ENCODE results near the gene GALR1. TPM values are rescaled to one million over a fixed set of nuclear protein-coding genes. Genes with fewer than 3 reads are reported as not detected.

GALR1 gene, protein sequence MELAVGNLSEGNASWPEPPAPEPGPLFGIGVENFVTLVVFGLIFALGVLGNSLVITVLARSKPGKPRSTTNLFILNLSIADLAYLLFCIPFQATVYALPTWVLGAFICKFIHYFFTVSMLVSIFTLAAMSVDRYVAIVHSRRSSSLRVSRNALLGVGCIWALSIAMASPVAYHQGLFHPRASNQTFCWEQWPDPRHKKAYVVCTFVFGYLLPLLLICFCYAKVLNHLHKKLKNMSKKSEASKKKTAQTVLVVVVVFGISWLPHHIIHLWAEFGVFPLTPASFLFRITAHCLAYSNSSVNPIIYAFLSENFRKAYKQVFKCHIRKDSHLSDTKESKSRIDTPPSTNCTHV
- not detected for total RNA-seq

DNA sequence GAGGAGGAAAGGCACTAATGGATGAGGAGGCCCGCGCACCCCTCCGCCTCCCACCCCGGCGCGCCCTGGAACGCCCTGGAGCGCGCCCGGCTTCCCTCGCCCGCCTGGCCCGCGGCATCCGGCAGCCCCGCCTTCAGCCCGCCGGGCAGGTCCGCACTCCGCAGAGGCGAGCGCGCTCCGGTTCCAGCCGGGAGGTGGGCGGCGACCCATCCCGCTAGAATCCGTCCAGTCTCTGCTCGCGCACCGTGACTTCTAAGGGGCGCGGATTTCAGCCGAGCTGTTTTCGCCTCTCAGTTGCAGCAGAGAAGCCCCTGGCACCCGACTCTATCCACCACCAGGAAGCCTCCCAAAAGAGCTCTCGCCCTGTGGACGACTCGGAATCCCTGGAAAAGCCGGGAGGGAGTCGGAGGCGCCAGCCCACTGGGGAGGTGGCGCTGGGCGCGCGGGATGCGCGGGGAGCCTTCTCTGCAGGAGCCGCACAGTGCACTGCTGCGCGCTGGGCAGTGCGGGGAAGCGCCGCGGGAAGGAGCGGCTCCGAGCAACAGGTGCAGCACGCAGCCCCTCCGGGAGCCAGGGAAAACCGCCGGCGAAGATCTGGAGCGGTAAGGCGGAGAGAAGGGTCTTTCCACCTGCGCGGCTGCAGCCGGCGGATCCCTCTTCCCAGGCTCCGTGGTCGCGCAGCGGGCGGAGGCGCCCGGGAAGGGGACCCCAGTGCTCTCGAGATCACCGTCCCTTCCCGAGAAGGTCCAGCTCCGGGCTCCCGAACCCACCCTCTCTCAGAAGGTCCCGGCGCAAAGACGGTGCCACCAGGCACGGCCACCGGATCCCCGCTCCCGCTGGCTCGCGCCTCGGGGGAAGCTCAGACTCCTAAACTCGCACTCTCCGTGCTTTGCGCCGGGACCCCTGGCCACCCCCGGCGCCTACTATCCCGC, at the start of gene GALR1:
TSS of gene GALR1 (plus strand) at position 280 of the 932 bp plus-strand sequence. CDS start 701 bp downstream, outside the sequence.

Other genes with a start within 250 kb of the GALR1 start
- 100 to 1,000 TPM; 189 to 527 TPM for gene MBP, start 117.1 kb upstream of the GALR1 start, total RNA-seq

Data from melanocyte of skin (primary cell).